Vagina (tissue), 2 donors: ENCODE data around the gene CAPN9. TPM values are rescaled to one million over a fixed set of nuclear protein-coding genes. Genes with fewer than 3 reads are reported as not detected.

Experiments
- DNase-seq, 2 donors: peaks; one replicate each; pipeline ENCODE4 v3.0.0-alpha.2; 2017; ENCODE audit errors: extremely low spot score in 2 of 2
- H3K27ac ChIP-seq: fragments of 200-600 bp; sonication (generic); one replicate; pipeline ENCODE4 v1.5.1; 2019
- H3K27me3 ChIP-seq: fragments of 200-600 bp; sonication (generic); one replicate; pipeline ENCODE4 v1.5.1; 2019
- H3K36me3 ChIP-seq, 2 donors: fragments of 200-600 bp; sonication (generic); one replicate each; pipeline ENCODE4 v1.5.1; 2017 to 2019
- H3K4me1 ChIP-seq: fragments of 200-600 bp; sonication (generic); one replicate; pipeline ENCODE4 v1.5.1; 2019
- H3K4me3 ChIP-seq, 2 donors: fragments of 200-600 bp; sonication (generic); 1 replicate in 1 of 2; 2 replicates in 1 of 2; pipeline ENCODE4 v1.5.1; 2016 to 2019
- H3K9me3 ChIP-seq: fragments of 200-600 bp; sonication (generic); one replicate; pipeline ENCODE4 v1.5.1; 2019
- CTCF ChIP-seq, 3 experiments: fragments of 450-650 bp in 2 of 3; fragments of 200-600 bp in 1 of 3; sonication (generic) in 1 of 3; IDR thresholded peaks; one replicate each; pipeline ENCODE4 v1.5.1; 2017 to 2019; ENCODE audit warnings: antibody characterized with exemption in 3 of 3, mild to moderate bottlenecking in 2 of 3, moderate library complexity in 2 of 3
- POLR2A ChIP-seq, 2 donors: fragments of 450-650 bp; IDR thresholded peaks; one replicate each; pipeline ENCODE4 v1.6.1; 2017; ENCODE audit warnings: antibody characterized with exemption in 2 of 2, mild to moderate bottlenecking in 2 of 2, moderate library complexity in 2 of 2
- POLR2AphosphoS5 ChIP-seq, 2 donors: sonication (generic); formaldehyde crosslinking; IDR thresholded peaks; one replicate each; pipeline ENCODE4 v1.9.0; 2017; ENCODE audit warnings: antibody characterized with exemption in 2 of 2, mild to moderate bottlenecking in 2 of 2, low read depth in 1 of 2; ENCODE audit not compliant: insufficient read depth in 1 of 2
- intact Hi-C: fragments of 100-400 bp; cut with DNase I; formaldehyde crosslinking; loops from one replicate; pipeline ENCODE4 v1.15.1; 2023
- total RNA-seq: library from RNA; depleted of rRNA; stranded (reverse); fragments of >200 nt; gene quantifications from one replicate; pipeline ENCODE4 v1.2.3, GENCODE V29; 2016

The CAPN9 gene
- total RNA-seq, 1 donor from 2014 or later, result not detected

- no peak overlapping the region for H3K27ac ChIP-seq
- intact Hi-C loops, result loop anchor here (5.0 kb wide), 1 partner anchor 543 kb away; no protein-coding TSS in a partner anchor
- H3K27me3 ChIP-seq, result no peaks in the 10 kb centered on the region
- no peak for DNase-seq
- H3K4me1 ChIP-seq, result no peaks in the 10 kb centered on the region
- no peaks in the 10 kb centered on the region for H3K36me3 ChIP-seq
- TF ChIP-seq POLR2A (IDR thresholded peaks at IDR 0.05) (no peak), CTCF (IDR thresholded peaks at IDR 0.05) (no peak), POLR2AphosphoS5 (IDR thresholded peaks at IDR 0.05; ENCODE audit: insufficient read depth in 1 of 2, low read depth in 1 of 2) (no peak)
- H3K4me3 ChIP-seq, result no peak overlapping the region
- no peaks in the 10 kb centered on the region for H3K9me3 ChIP-seq
Measured at GRCh38 chr1:230804396-230804795, 57.2 kb downstream of the CAPN9 start.

GRCh38 chr1:230806552-230806951 is 59.4 kb downstream of the CAPN9 start:
- DNase-seq, result no peak
- TF ChIP-seq POLR2A (IDR thresholded peaks at IDR 0.05) (no peak), CTCF (IDR thresholded peaks at IDR 0.05) (no peak), POLR2AphosphoS5 (IDR thresholded peaks at IDR 0.05; ENCODE audit: insufficient read depth in 1 of 2, low read depth in 1 of 2) (no peak)
- no peak overlapping the region for H3K4me3 ChIP-seq
- intact Hi-C loops, result no loop called here
- no peaks in the 10 kb centered on the region for H3K36me3 ChIP-seq
- H3K27me3 ChIP-seq, result no peaks in the 10 kb centered on the region
- H3K9me3 ChIP-seq, result no peaks in the 10 kb centered on the region
- H3K27ac ChIP-seq, result no peak overlapping the region
- H3K4me1 ChIP-seq, result no peaks in the 10 kb centered on the region

GRCh38 chr1:230807029-230807428 is 59.8 kb downstream of the CAPN9 start:
- H3K36me3 ChIP-seq, result no peaks in the 10 kb centered on the region
- TF ChIP-seq POLR2AphosphoS5 (IDR thresholded peaks at IDR 0.05; ENCODE audit: insufficient read depth in 1 of 2, low read depth in 1 of 2) (no peak), POLR2A (IDR thresholded peaks at IDR 0.05) (no peak), CTCF (IDR thresholded peaks at IDR 0.05) (no peak)
- no peaks in the 10 kb centered on the region for H3K4me1 ChIP-seq

GRCh38 chr1:230807561-230808280 is 60.5 kb downstream of the CAPN9 start:
- intact Hi-C loops, result no loop called here
- TF ChIP-seq POLR2AphosphoS5 (IDR thresholded peaks at IDR 0.05; ENCODE audit: insufficient read depth in 1 of 2, low read depth in 1 of 2) (no peak), CTCF (IDR thresholded peaks at IDR 0.05) (no peak), POLR2A (IDR thresholded peaks at IDR 0.05) (no peak)
- no peaks in the 10 kb centered on the region for H3K4me1 ChIP-seq
- H3K9me3 ChIP-seq, result peaks cover 6% of the 10 kb centered on the region
- DNase-seq, result peak; percentile 37 to 83
- H3K27me3 ChIP-seq, result no peaks in the 10 kb centered on the region
- peak overlapping the region; percentile 44 for H3K27ac ChIP-seq
- H3K36me3 ChIP-seq, result no peaks in the 10 kb centered on the region
- no peak overlapping the region for H3K4me3 ChIP-seq

More at GRCh38 chr1:230807029-230807428, 59.8 kb downstream of the CAPN9 start:
- intact Hi-C loops, result no loop called here
- H3K4me3 ChIP-seq, result no peak overlapping the region
- peak; percentile 43 to 69 for DNase-seq
- H3K27me3 ChIP-seq, result no peaks in the 10 kb centered on the region
- no peaks in the 10 kb centered on the region for H3K9me3 ChIP-seq
- peak overlapping the region; percentile 44 for H3K27ac ChIP-seq

- Histone ChIP-seq H3K27ac (peak overlapping the region; percentile 44), H3K9me3 (peaks cover 8% of the 10 kb centered on the region), H3K27me3 (no peaks in the 10 kb centered on the region), H3K36me3 (no peaks in the 10 kb centered on the region), H3K4me1 (no peaks in the 10 kb centered on the region), H3K4me3 (no peak overlapping the region)
- TF ChIP-seq POLR2A (IDR thresholded peaks at IDR 0.05) (no peak), CTCF (IDR thresholded peaks at IDR 0.05) (no peak), POLR2AphosphoS5 (IDR thresholded peaks at IDR 0.05; ENCODE audit: insufficient read depth in 1 of 2, low read depth in 1 of 2) (no peak)
- intact Hi-C loops, result no loop called here
- peak; percentile 25 to 58 for DNase-seq
Measured at GRCh38 chr1:230808281-230808872, 61.2 kb downstream of the CAPN9 start.
